Thoracic aorta (tissue), 2 donors: ENCODE measurements around the gene FOXP1. TPM values are rescaled to one million over a fixed set of nuclear protein-coding genes. Genes with fewer than 3 reads are reported as not detected.

ENCODE experiments used
- ATAC-seq: fragments of 150-250 bp; one replicate; pipeline ENCODE4 v1.8.0; 2017; ENCODE audit warnings: low read depth; ENCODE audit not compliant: insufficient number of reproducible peaks, low FRiP score
- DNase-seq: peaks from one replicate; pipeline ENCODE4 v3.0.0-alpha.2; 2020; ENCODE audit warnings: low spot score
- H3K27ac ChIP-seq, 2 donors: fragments of 200-600 bp; sonication (generic); 1 replicate in 1 of 2; 2 replicates in 1 of 2; pipeline ENCODE4 v1.5.1; 2016; ENCODE audit warnings: mild to moderate bottlenecking in 2 of 2, moderate library complexity in 2 of 2
- H3K27me3 ChIP-seq: fragments of 200-600 bp; sonication (generic); replicated peaks from 2 replicates; pipeline ENCODE4 v1.6.0; 2016; ENCODE audit warnings: mild to moderate bottlenecking; ENCODE audit not compliant: insufficient read depth
- H3K36me3 ChIP-seq: fragments of 200-600 bp; sonication (generic); one replicate; pipeline ENCODE4 v1.5.1; 2016
- H3K4me1 ChIP-seq, 2 donors: fragments of 200-600 bp; sonication (generic); 1 replicate in 1 of 2; 2 replicates in 1 of 2; pipeline versions ENCODE4 v1.5.1 to v1.6.0; 2016; ENCODE audit warnings: low read depth in 2 of 2, mild to moderate bottlenecking in 1 of 2; ENCODE audit not compliant: control insufficient read depth in 1 of 2
- H3K4me3 ChIP-seq: fragments of 200-600 bp; sonication (generic); 2 replicates; pipeline ENCODE4 v1.5.1; 2016; ENCODE audit warnings: mild to moderate bottlenecking
- H3K9me3 ChIP-seq: fragments of 200-600 bp; sonication (generic); 2 replicates; pipeline ENCODE4 v1.5.1; 2016
- total RNA-seq, 2 donors: library from RNA; depleted of rRNA; stranded (reverse); fragments of >200 nt; gene quantifications; one replicate each; pipeline versions ENCODE4 v1.1.0 to v1.2.3, GENCODE V29; 2016
- TF ChIP-seq, protein P1 (sequence below): fragments of 200-600 bp; sonication (generic); IDR thresholded peaks from one replicate; pipeline ENCODE4 v1.5.1; 2019; ENCODE audit warnings: antibody characterized with exemption

Gene FOXP1
- total RNA-seq, 2 donors from 2014 or later = 176 to 255 TPM

- DNase-seq = no peak
- TF ChIP-seq, protein P1, sequence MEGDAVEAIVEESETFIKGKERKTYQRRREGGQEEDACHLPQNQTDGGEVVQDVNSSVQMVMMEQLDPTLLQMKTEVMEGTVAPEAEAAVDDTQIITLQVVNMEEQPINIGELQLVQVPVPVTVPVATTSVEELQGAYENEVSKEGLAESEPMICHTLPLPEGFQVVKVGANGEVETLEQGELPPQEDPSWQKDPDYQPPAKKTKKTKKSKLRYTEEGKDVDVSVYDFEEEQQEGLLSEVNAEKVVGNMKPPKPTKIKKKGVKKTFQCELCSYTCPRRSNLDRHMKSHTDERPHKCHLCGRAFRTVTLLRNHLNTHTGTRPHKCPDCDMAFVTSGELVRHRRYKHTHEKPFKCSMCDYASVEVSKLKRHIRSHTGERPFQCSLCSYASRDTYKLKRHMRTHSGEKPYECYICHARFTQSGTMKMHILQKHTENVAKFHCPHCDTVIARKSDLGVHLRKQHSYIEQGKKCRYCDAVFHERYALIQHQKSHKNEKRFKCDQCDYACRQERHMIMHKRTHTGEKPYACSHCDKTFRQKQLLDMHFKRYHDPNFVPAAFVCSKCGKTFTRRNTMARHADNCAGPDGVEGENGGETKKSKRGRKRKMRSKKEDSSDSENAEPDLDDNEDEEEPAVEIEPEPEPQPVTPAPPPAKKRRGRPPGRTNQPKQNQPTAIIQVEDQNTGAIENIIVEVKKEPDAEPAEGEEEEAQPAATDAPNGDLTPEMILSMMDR = no peak
- Histone ChIP-seq H3K36me3 (no peaks in the 10 kb centered on the region), H3K4me3 (no peak overlapping the region), H3K4me1 (peaks cover 11 to 19% of the 10 kb centered on the region in 2 donors), H3K27ac (no peak overlapping the region), H3K9me3 (no peaks in the 10 kb centered on the region), H3K27me3 (no peaks in the 10 kb centered on the region)
- no peak for ATAC-seq
These were observed 181.2 kb downstream of the FOXP1 start for GRCh38 chr3:71402280-71402679.

DNA sequence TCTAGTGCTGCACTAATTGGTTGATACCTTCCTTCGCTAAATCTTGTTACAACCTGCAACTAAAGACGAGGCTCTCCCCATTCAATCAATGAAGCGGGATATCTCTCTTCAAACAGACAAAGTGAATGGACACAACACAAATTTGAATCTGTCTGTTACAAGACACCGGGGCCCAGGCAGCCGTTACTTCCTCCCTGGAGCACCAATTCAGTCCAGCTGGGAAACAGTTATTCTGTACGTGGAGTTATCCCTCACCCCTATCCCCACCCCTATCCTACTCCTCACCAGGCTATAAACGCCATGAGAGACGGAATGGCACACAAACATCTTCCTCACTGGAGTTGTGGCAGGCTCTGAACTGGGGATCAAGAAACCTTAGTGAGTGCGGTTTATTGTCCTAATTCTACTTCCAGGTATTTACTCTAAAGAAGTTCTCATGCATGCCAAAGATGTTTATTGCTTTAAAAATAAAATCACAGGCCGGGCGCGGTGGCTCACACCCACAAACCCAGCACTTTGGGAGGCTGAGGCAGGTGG, 181.8 kb downstream of the FOXP1 start:
- DNase-seq = no peak
- no peak overlapping the region for H3K4me3 ChIP-seq
- H3K36me3 ChIP-seq = no peaks in the 10 kb centered on the region
- H3K4me1 ChIP-seq = peaks cover 11 to 21% of the 10 kb centered on the region in 2 donors
- no peak overlapping the region for H3K27ac ChIP-seq
- H3K9me3 ChIP-seq = no peaks in the 10 kb centered on the region
- no peaks in the 10 kb centered on the region for H3K27me3 ChIP-seq
- no peak for ATAC-seq
- TF ChIP-seq, protein P1 = no peak

DNA sequence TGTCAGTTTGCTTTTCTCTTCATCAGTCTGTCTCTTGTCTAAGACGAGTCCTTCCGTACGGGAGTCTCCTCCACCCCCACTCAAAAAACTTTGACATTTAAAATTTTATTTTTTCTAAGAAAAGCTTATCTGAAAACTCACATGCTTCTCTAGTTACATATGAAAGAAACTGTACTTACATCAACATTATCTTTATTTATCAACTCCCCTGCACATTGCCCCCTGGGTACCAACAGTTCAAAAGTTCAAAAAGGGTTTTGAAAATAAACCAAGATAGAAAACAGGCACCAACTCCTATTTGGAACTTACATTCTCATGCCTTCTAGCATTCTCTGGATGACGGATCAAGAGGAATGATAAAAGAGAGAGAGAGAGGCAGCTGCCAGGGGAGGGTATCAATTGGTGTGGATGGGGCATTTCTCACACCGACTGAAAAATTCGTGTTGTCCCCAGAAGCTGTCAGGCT, 182.5 kb downstream of the FOXP1 start:
- H3K27me3 ChIP-seq = no peaks in the 10 kb centered on the region
- DNase-seq (no peak), ATAC-seq (no peak)
- H3K9me3 ChIP-seq = no peaks in the 10 kb centered on the region
- H3K4me1 ChIP-seq = peaks cover 18 to 28% of the 10 kb centered on the region in 2 donors
- no peak overlapping the region for H3K27ac ChIP-seq
- H3K4me3 ChIP-seq = no peak overlapping the region
- TF ChIP-seq, protein P1 = no peak
- no peaks in the 10 kb centered on the region for H3K36me3 ChIP-seq

DNA sequence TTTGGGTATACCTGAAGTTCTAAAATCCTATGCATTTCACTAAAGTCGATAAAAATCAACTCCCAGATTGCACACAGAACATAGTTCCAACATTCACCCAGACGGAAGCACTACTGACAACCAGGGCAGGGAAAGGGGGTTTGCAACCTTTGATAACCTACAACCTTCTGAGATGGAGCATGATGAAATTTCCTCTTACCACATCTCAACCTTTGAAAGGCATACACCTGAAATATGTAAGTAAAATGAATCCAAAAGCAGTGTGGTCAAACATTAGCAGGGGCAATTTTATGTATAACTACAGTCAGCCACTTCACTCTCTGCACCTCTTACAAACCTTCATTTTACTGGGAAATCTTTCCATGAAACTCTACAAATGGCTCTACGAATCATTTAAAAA, 184.1 kb downstream of the FOXP1 start:
- TF ChIP-seq, protein P1 = no peak
- no peak for ATAC-seq

GRCh38 chr3:71398157-71398836, 185.2 kb downstream of the FOXP1 start:
- no peak overlapping the region for H3K27ac ChIP-seq
- H3K4me1 ChIP-seq = peaks cover 25 to 37% of the 10 kb centered on the region in 2 donors
- ATAC-seq = no peak
- no peaks in the 10 kb centered on the region for H3K9me3 ChIP-seq
- no peak overlapping the region for H3K4me3 ChIP-seq
- no peaks in the 10 kb centered on the region for H3K27me3 ChIP-seq
- TF ChIP-seq, protein P1 = no peak
- no peak for DNase-seq
- no peaks in the 10 kb centered on the region for H3K36me3 ChIP-seq

More for the DNA sequence above, 184.1 kb downstream of the FOXP1 start:
- Histone ChIP-seq H3K36me3 (no peaks in the 10 kb centered on the region), H3K4me3 (no peak overlapping the region), H3K27me3 (no peaks in the 10 kb centered on the region), H3K27ac (no peak overlapping the region), H3K4me1 (peaks cover 25 to 37% of the 10 kb centered on the region in 2 donors), H3K9me3 (no peaks in the 10 kb centered on the region)
- DNase-seq = no peak
